SK-N-SH (cell line): ENCODE measurements around the gene ACTR6. TPM values are rescaled to one million over a fixed set of nuclear protein-coding genes. Genes with fewer than 3 reads are reported as not detected.

Source experiments
- CTCF ChIA-PET: fragments of 300-600, 350-600 bp; formaldehyde crosslinking; extraction: SDS; loops from one replicate; lab custom pipeline; 2021; lab: Yijun Ruan, JAX
- POLR2A ChIA-PET: fragments of 350-600 bp; sonication (Branson Sonifier 250); formaldehyde crosslinking; extraction: SDS; loops from one replicate; lab custom pipeline; 2020; ENCODE audit warnings: antibody characterized with exemption, inconsistent platforms; lab: Yijun Ruan, JAX
- DNase-seq: peaks from one replicate; pipeline ENCODE4 v3.0.0; 2012
- H2AFZ ChIP-seq: fragments of 200-600 bp; sonication (generic); 2 replicates; pipeline ENCODE4 v1.8.1; 2016; ENCODE audit warnings: antibody characterized with exemption, mild to moderate bottlenecking, low read depth
- H3F3A ChIP-seq: fragments of 200-600 bp; sonication (generic); replicated peaks from 2 replicates; pipeline ENCODE3; 2016; ENCODE audit warnings: antibody characterized with exemption, mild to moderate bottlenecking; ENCODE audit not compliant: insufficient read depth
- H3K27ac ChIP-seq, 2 experiments: fragments of 200-500 bp in 1 of 2; fragments of 200-600 bp in 1 of 2; sonication (Bioruptor generic) in 1 of 2; sonication (generic), shearing (Covaris generic) in 1 of 2; 2 replicates each; pipeline versions ENCODE4 v1.5.1 to v1.6.1; 2014 to 2016; ENCODE audit warnings: low read depth in 2 of 2, inconsistent platforms in 1 of 2, low read length in 1 of 2, mild to moderate bottlenecking in 1 of 2, mixed read lengths in 1 of 2
- H3K27me3 ChIP-seq: fragments of 200-600 bp; sonication (generic), shearing (Covaris generic); 2 replicates; pipeline ENCODE4 v1.6.1; 2016; ENCODE audit warnings: mixed run types; ENCODE audit not compliant: insufficient read depth
- H3K36me3 ChIP-seq, 2 experiments: fragments of 200-500 bp in 1 of 2; fragments of 200-600 bp in 1 of 2; sonication (Bioruptor generic) in 1 of 2; sonication (generic) in 1 of 2; replicated peaks in 1 of 2; 2 replicates each; pipeline versions ENCODE3 to v1.5.1; 2014 to 2016; ENCODE audit warnings: low read length in 1 of 2, mild to moderate bottlenecking in 1 of 2; ENCODE audit not compliant: insufficient read depth in 2 of 2, control insufficient read depth in 1 of 2
- H3K4me1 ChIP-seq, 2 experiments: fragments of 200-500 bp in 1 of 2; fragments of 200-600 bp in 1 of 2; sonication (Bioruptor generic) in 1 of 2; sonication (generic), shearing (Covaris generic) in 1 of 2; 2 replicates each; pipeline versions ENCODE4 v1.5.1 to v1.6.1; 2014 to 2016; ENCODE audit warnings: low read depth in 1 of 2, low read length in 1 of 2, mixed run types in 1 of 2; ENCODE audit not compliant: insufficient read depth in 2 of 2, control insufficient read depth in 1 of 2
- H3K4me2 ChIP-seq: fragments of 200-600 bp; sonication (generic), shearing (Covaris generic); 2 replicates; pipeline ENCODE4 v1.6.1; 2017; ENCODE audit warnings: mixed run types
- H3K4me3 ChIP-seq, 2 experiments: fragments of 200-500 bp in 1 of 2; fragments of 200-600 bp in 1 of 2; sonication (Bioruptor generic) in 1 of 2; sonication (generic), shearing (Covaris generic) in 1 of 2; 2 replicates each; pipeline versions ENCODE4 v1.5.1 to v1.8.1; 2014 to 2016; ENCODE audit warnings: low read depth in 2 of 2, inconsistent platforms in 1 of 2, low read length in 1 of 2, mild to moderate bottlenecking in 1 of 2, mixed read lengths in 1 of 2, moderate library complexity in 1 of 2
- H3K79me2 ChIP-seq: fragments of 200-600 bp; sonication (generic); 2 replicates; pipeline ENCODE4 v1.8.1; 2017; ENCODE audit warnings: mild to moderate bottlenecking; ENCODE audit not compliant: insufficient read depth
- H3K9ac ChIP-seq: fragments of 200-600 bp; sonication (generic); 2 replicates; pipeline ENCODE4 v1.6.1; 2017; ENCODE audit warnings: mixed run types
- H3K9me2 ChIP-seq: fragments of 200-600 bp; sonication (generic); 2 replicates; pipeline ENCODE4 v1.6.1; 2017; ENCODE audit warnings: mixed run types
- H3K9me3 ChIP-seq: fragments of 200-600 bp; sonication (generic); 2 replicates; pipeline ENCODE4 v1.6.1; 2017; ENCODE audit warnings: mixed run types, mild to moderate bottlenecking, moderate library complexity
- H4K20me1 ChIP-seq: fragments of 200-600 bp; sonication (generic); 2 replicates; pipeline ENCODE4 v1.6.1; 2017; ENCODE audit warnings: mild to moderate bottlenecking, mixed run types; ENCODE audit not compliant: insufficient read depth
- CTCF ChIP-seq: fragments of 200-600 bp; sonication (generic); IDR thresholded peaks from 2 replicates; pipeline ENCODE4 v1.6.1; 2017; ENCODE audit warnings: antibody characterized with exemption, mild to moderate bottlenecking, moderate library complexity
- EZH2phosphoT487 ChIP-seq: fragments of 200-600 bp; sonication (generic); IDR thresholded peaks from 2 replicates; pipeline ENCODE4 v1.6.1; 2017; ENCODE audit warnings: low read depth, mixed run types, mild to moderate bottlenecking, antibody characterized with exemption, moderate library complexity, borderline replicate concordance
- FOXM1 ChIP-seq: IDR thresholded peaks from 2 replicates; pipeline ENCODE4 v1.4.0; 2012; ENCODE audit warnings: low read depth, mild to moderate bottlenecking
- GABPA ChIP-seq: IDR thresholded peaks from 2 replicates; pipeline ENCODE4 v1.4.0; 2012; ENCODE audit warnings: low read depth, mild to moderate bottlenecking
- IRF3 ChIP-seq: fragments of 150-350 bp; IDR thresholded peaks from 2 replicates; pipeline ENCODE4 v1.6.1; 2016; ENCODE audit warnings: mild to moderate bottlenecking, low read depth, low read length
- MEF2A ChIP-seq: IDR thresholded peaks from 2 replicates; pipeline ENCODE4 v1.4.0; 2012; ENCODE audit warnings: low read depth, borderline replicate concordance
- RAD21 ChIP-seq: IDR thresholded peaks from 2 replicates; pipeline ENCODE4 v1.6.1; 2012; ENCODE audit warnings: mild to moderate bottlenecking, low read length
- SIN3A ChIP-seq: IDR thresholded peaks from 2 replicates; pipeline ENCODE4 v1.6.1; 2012; ENCODE audit warnings: low read depth, mild to moderate bottlenecking, low read length, moderate library complexity, borderline replicate concordance
- USF2 ChIP-seq: fragments of 150-350 bp; IDR thresholded peaks from 2 replicates; pipeline ENCODE4 v1.6.1; 2017; ENCODE audit warnings: antibody characterized with exemption, low read length, low read depth, borderline replicate concordance
- YY1 ChIP-seq: IDR thresholded peaks from 2 replicates; pipeline ENCODE4 v1.4.0; 2012; ENCODE audit warnings: low read depth, mild to moderate bottlenecking
- WGBS: methylation state at CpG from one replicate; pipeline ENCODE4 v1.1.6; 2017; ENCODE audit warnings: low lambda C conversion rate; 5-methylcytosine and 5-hydroxymethylcytosine counted together
- polyA plus RNA-seq, 3 experiments: library from polyadenylated mRNA; depleted of rRNA; stranded (reverse); fragments of >200 nt; gene quantifications; 2 replicates each; pipeline ENCODE4 v1.2.3, GENCODE V29; 2012

Gene ACTR6
- polyA plus RNA-seq, 1 of the 3 experiments (the other 2 are of a cell fraction) = 21.5 TPM

GRCh38 chr12:100168562-100168961 lies 32.1 kb upstream of the ACTR6 start:
- no peaks in the 10 kb centered on the region for H3K79me2 ChIP-seq
- no peak overlapping the region for H3K9ac ChIP-seq
- H4K20me1 ChIP-seq = no peaks in the 10 kb centered on the region
- no peaks in the 10 kb centered on the region for H3K27me3 ChIP-seq
- no peak overlapping the region for H2AFZ ChIP-seq
- no peak overlapping the region for H3K4me3 ChIP-seq
- H3K4me1 ChIP-seq = peaks cover 0 to 7% of the 10 kb centered on the region in 2 experiments; a peak in 2 of 4 replicates
- CTCF ChIA-PET = interaction anchor here (1.3 kb wide), 1 partner anchor 32 kb away, joined by 3 read pairs; the partner anchor contains the start of gene ACTR6
- no peaks in the 10 kb centered on the region for H3K9me2 ChIP-seq
- peaks cover 0 to 2% of the 10 kb centered on the region in 2 experiments for H3K36me3 ChIP-seq
- H3F3A ChIP-seq = no peaks in the 10 kb centered on the region
- H3K4me2 ChIP-seq = no peak overlapping the region
- WGBS = 86% methylated on average over 4 of the region's 4 CpGs
- DNase-seq = no peak
- no peaks in the 10 kb centered on the region for H3K9me3 ChIP-seq
- no peak for TF ChIP-seq YY1
- TF ChIP-seq SIN3A = no peak
- H3K27ac ChIP-seq = no peak overlapping the region
- POLR2A ChIA-PET = interaction anchor here (1.3 kb wide), 1 partner anchor 14 kb away, joined by 3 read pairs; no protein-coding TSS in a partner anchor

- WGBS = over 99% methylated on average over 9 of the region's 9 CpGs
- Histone ChIP-seq H3K9me3 (no peaks in the 10 kb centered on the region), H3K4me3 (no peak overlapping the region), H2AFZ (no peak overlapping the region), H3K9me2 (no peaks in the 10 kb centered on the region), H3K4me1 (peaks cover 0 to 2% of the 10 kb centered on the region in 2 experiments; a peak in 1 of 4 replicates), H3K36me3 (peaks cover 0 to 2% of the 10 kb centered on the region in 2 experiments), H3F3A (no peaks in the 10 kb centered on the region), H3K4me2 (no peak overlapping the region), H3K9ac (no peak overlapping the region), H3K27me3 (no peaks in the 10 kb centered on the region), H3K79me2 (no peaks in the 10 kb centered on the region), H3K27ac (no peak overlapping the region), H4K20me1 (no peaks in the 10 kb centered on the region)
- no peak for DNase-seq
- TF ChIP-seq RAD21 = no peak
- TF ChIP-seq YY1 = no peak
- no peak for TF ChIP-seq USF2
- no peak for TF ChIP-seq EZH2phosphoT487
- TF ChIP-seq MEF2A = no peak
- TF ChIP-seq IRF3 = no peak
- no peak for TF ChIP-seq CTCF
- no peak for TF ChIP-seq GABPA
- TF ChIP-seq FOXM1 = no peak
- ChIA-PET CTCF (no interaction called here), POLR2A (interaction anchor here (1.3 kb wide), 1 partner anchor 15 kb away, joined by 3 read pairs; no protein-coding TSS in a partner anchor)
Observed at GRCh38 chr12:100169345-100169744, 31.3 kb upstream of the ACTR6 start.
